GM19099 (cell line): Measurements from ENCODE around the gene DNAJB1.

Experiments used
- POLR2A ChIP-seq: IDR thresholded peaks from 3 replicates; pipeline ENCODE4 v1.6.1; 2011; ENCODE audit warnings: low read depth; ENCODE audit not compliant: insufficient read length; ENCODE audit errors: extremely low read depth

DNAJB1 gene

DNA sequence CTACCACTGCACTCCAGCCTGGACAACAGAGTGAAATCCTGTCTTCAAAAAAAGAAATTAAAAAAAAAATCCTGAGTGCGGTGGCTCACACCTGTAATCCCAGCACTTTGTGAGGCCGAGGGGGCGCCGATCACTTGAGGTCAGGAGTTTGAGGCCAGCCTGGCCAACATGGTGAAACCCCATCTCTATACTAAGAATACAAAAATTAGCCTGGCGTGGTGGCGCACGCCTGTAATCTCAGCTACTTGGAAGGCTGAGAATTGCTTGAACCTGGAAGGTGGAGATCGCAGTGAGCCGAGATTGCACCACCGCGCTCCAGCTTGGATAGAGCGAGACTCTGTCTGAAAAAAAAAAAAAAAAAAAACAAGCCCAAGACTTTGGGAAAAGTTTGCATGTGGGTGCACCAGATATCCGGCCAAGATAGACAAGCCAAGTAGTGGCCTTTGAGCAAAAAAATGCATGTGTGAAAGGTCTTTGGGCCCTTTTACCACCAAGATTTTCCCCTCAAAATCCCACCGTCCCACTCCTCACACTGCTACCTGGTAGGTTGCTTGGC, 5.7 kb downstream of the DNAJB1 start:
- no peak for TF ChIP-seq POLR2A

GRCh38 chr19:14511229-14511593, 7.0 kb downstream of the DNAJB1 start:
- TF ChIP-seq POLR2A, result no peak

GRCh38 chr19:14510311-14511228, 7.6 kb downstream of the DNAJB1 start:
- no peak for TF ChIP-seq POLR2A

- TF ChIP-seq POLR2A, result no peak
Observed at GRCh38 chr19:14507704-14508542, 10.3 kb downstream of the DNAJB1 start.

DNA sequence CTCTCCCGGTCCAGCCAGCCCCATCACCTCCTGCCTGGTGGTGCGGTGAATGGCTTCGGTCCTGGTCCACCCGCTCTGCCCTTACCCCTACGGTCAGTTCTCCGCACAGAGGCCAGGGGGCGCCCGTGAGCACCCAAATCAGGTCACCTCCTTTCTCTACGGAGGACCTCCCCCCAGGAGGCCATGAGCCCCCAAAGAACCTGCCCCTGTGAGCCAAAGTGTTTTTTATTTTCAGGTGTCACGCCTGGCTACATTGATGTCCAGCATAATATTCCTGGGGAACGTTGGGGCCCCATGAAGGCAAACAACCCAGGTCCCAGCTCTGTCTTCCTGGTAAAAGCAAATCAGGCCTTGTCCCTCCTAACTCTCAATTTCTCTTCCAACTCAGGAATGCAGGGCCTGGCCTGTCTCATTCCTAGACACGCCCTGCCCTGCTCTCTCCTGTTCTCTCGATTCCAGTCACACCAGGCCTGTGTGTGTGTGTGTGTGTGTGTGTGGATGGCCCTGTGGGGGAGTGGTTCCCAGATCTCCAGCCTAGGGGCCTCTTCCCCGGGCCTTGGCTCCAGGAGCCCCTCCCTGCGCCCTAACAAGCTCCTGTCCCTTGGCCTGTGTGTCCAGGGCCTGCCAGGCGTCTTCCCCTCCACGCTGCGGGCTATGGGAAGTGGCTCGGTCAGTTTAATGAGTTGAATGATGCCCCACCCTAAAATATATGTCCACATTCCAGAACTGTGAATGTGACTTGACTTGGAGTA, 12.5 kb downstream of the DNAJB1 start:
- TF ChIP-seq POLR2A, result no peak

GRCh38 chr19:14503285-14503684, 14.9 kb downstream of the DNAJB1 start:
- TF ChIP-seq POLR2A, result no peak

DNA sequence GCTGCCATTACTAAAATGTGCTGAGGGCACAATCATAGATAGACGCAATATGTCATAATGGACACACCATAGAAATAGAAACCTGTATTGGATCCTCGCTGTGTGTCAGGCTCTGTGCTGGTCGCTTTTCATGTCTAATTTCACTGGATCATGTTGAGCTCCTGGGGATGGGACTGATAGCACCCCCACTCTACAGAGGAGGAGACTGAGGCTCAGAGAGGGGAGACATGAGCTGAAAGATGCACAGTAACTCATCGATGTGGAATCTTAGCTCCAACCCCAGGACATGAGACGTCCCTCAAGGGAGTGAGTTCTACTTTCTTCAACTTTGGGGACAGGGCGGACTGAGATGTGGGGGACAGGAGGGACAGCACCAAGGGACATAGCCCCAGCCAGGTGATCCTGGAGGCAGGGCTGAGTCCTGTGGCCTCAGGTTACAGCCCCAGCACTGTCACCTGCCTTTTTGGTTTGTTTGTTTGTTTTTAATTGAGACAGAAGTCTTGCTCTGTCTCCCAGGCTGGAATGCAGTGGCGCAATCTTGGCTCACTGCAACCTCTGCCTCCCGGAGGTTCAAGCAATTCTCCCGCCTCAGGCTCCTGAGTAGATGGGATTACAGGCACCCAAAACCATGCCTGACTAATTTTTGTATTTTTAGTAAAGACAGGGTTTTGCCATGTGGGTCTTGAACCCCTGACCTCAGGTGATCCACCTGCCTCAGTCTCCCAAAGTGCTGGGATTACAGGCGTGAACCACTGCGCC, 15.7 kb downstream of the DNAJB1 start:
- no peak for TF ChIP-seq POLR2A

- TF ChIP-seq POLR2A, result no peak
Observed at GRCh38 chr19:14497228-14497921, 20.8 kb downstream of the DNAJB1 start.

DNA sequence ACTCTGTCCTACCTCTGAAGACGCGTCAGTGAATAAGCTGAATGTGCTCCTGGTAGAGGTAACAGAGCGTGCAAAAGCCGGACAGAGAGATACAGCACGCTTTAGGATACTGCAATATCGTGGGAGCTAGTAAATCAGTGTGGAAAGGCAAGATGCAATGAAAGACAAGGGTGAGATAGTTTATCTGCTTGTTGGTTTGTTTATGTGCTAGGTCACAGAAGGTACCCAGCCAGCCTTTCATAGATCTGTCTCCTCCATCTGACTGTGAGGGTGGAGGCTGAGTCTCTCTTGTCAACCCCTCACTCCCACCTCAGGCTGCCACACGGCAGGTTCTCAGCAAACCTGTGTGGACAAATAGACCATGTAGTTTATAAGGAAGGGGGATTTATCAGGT, 21.4 kb downstream of the DNAJB1 start:
- no peak for TF ChIP-seq POLR2A

DNA sequence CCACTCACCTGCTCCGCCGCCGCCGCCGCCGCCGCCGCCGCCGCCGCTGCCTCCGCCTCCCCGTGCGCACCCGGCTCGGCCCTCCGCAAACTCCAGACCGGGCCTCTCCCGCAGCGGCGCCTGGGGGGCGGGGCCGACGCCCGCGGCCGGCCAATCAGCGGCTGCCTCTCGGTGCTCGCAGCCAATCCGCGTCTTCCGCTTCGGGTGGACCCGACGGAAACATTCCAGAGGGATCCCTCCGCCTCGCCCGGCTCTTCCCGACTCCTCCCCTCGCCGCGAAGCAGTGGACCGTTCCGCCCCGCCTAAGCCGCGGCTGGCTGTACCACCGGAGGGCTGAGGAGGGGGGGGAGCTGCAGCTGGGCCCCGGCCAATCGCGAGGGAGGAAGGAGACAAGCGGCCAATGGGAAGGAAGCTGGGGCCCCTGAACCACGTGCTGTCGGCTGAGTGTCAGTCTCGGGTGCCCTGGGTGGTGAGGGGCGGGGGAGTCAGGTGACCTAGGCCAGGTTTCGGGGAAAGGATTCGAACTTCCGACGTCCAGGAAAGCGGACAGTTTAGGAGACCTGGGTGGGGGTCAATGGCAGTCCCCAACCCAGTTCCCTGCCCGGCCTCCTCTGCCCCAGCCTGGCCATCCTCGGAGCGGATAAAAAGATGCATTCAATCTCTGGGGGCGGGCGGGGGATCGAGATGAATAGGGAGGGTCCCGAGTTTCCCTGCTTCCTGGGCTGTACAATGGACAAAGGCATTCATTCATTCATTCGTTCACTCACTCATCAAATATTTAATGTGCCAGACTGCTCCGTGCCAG, 22.0 kb downstream of the DNAJB1 start, which contains the start of gene GIPC1:
GIPC1 (minus strand) TSS at position 99 of the 805 bp plus-strand sequence. CDS start 13,151 bp downstream, outside the sequence.
- peak; percentile 38 for TF ChIP-seq POLR2A

- no peak for TF ChIP-seq POLR2A
Observed at GRCh38 chr19:14495672-14496028, 22.5 kb downstream of the DNAJB1 start.

DNA sequence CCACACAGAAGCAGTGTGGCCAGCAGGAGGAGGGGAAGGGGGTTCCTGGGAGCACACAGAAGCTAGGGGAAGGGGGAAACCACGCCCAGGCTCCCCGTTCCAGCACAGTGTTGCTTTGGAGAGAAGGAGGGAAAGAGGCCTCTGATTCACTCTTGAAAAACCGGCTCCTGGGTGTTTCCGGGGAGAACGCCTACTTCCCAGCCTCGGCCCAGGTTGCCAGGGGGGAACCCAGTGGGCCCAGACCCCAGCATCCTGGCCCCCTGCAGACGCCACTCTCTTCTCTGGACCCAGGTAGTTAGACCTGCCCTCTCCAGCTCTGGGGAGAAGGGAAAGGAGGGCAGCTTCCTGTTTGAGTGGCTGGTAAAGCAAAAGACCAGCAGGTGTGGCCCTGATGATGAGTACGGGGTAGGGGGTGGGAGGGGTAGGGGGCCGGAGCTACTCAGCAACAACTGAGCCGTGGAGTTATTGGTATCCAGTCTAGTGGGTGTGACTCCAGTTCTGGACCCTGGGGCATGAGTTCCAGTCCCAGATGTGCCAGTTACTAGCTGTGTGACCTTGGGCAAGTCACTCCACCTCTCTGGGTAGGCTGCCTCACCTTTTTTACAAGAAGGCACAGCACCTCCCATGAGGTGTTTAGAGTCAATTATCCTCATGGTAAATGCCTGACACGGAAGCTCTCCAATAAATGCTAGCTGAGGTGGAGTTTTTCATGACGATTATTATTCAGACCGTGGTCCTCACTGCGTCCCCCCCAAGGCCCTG, 23.1 kb downstream of the DNAJB1 start:
- TF ChIP-seq POLR2A, result no peak
